AG04450 (cell line): Measurements from ENCODE around the gene MRPL16. TPM values are rescaled to one million over a fixed set of nuclear protein-coding genes. Genes with fewer than 3 reads are reported as not detected.

Experiments used
- CTCF ChIA-PET: fragments of 300-600, 350-600 bp; formaldehyde crosslinking; extraction: SDS; loops from one replicate; lab custom pipeline; 2022; ENCODE audit warnings: antibody characterized with exemption, inconsistent platforms; lab: Charles Lee
- POLR2A ChIA-PET: fragments of 350-600 bp; formaldehyde crosslinking; extraction: SDS; loops from one replicate; lab custom pipeline; 2021; ENCODE audit warnings: antibody characterized with exemption, inconsistent platforms; lab: Yijun Ruan, JAX
- DNase-seq: peaks from one replicate; pipeline ENCODE4 v3.0.0-alpha.2; 2011; ENCODE audit warnings: low read depth, low spot score
- H3K27ac ChIP-seq: one replicate; pipeline ENCODE4 v1.5.1; 2012; ENCODE audit warnings: low read depth, low read length, control low read depth
- H3K27me3 ChIP-seq: one replicate; pipeline ENCODE4 v1.6.0; 2012; ENCODE audit warnings: low read length; ENCODE audit not compliant: control insufficient read depth, insufficient read depth
- H3K4me3 ChIP-seq: 2 replicates; pipeline ENCODE4 v1.5.1; 2011; ENCODE audit warnings: mild to moderate bottlenecking, low read depth, low read length, control low read depth
- H3K9me3 ChIP-seq: 2 replicates; pipeline ENCODE4 v1.5.1; 2012; ENCODE audit warnings: low read length; ENCODE audit not compliant: control insufficient read depth, insufficient read depth
- CTCF ChIP-seq: IDR thresholded peaks from 2 replicates; pipeline ENCODE4 v1.5.1; 2011; ENCODE audit warnings: low read depth, low read length, control low read depth, inconsistent platforms
- polyA plus RNA-seq: library from polyadenylated mRNA; depleted of rRNA; stranded (reverse); fragments of >200 nt; gene quantifications from 2 replicates; pipeline ENCODE4 v1.2.3, GENCODE V29; 2011

Gene MRPL16
- polyA plus RNA-seq, 1 experiment, result 72.3 TPM

GRCh38 chr11:59841514-59841913, 30.9 kb upstream of the MRPL16 start:
- CTCF ChIA-PET, result no interaction called here
- TF ChIP-seq CTCF, result no peak
- H3K9me3 ChIP-seq, result no peaks in the 10 kb centered on the region
- POLR2A ChIA-PET, result no interaction called here
- H3K4me3 ChIP-seq, result no peak overlapping the region
- H3K27ac ChIP-seq, result no peak overlapping the region
- DNase-seq, result no peak
- no peaks in the 10 kb centered on the region for H3K27me3 ChIP-seq

GRCh38 chr11:59839615-59840014, 29.0 kb upstream of the MRPL16 start:
- ChIA-PET POLR2A (no interaction called here), CTCF (no interaction called here)
- no peak for TF ChIP-seq CTCF
- Histone ChIP-seq H3K9me3 (no peaks in the 10 kb centered on the region), H3K4me3 (no peak overlapping the region), H3K27ac (no peak overlapping the region), H3K27me3 (no peaks in the 10 kb centered on the region)
- no peak for DNase-seq

- Histone ChIP-seq H3K27me3 (no peaks in the 10 kb centered on the region), H3K27ac (no peak overlapping the region), H3K9me3 (no peaks in the 10 kb centered on the region), H3K4me3 (no peak overlapping the region)
- ChIA-PET POLR2A (no interaction called here), CTCF (no interaction called here)
- TF ChIP-seq CTCF, result no peak
- no peak for DNase-seq
Observed at GRCh38 chr11:59833602-59834001, 23.0 kb upstream of the MRPL16 start.

GRCh38 chr11:59829358-59829757, 18.8 kb upstream of the MRPL16 start:
- no peaks in the 10 kb centered on the region for H3K9me3 ChIP-seq
- no peak for DNase-seq
- no peak for TF ChIP-seq CTCF
- no peaks in the 10 kb centered on the region for H3K27me3 ChIP-seq
- no peak overlapping the region for H3K4me3 ChIP-seq
- no peak overlapping the region for H3K27ac ChIP-seq
- CTCF ChIA-PET, result interaction anchor here (0.7 kb wide), 1 partner anchor 72 kb away, joined by 5 read pairs; no protein-coding TSS in a partner anchor
- POLR2A ChIA-PET, result no interaction called here

GRCh38 chr11:59822989-59823566, 12.5 kb upstream of the MRPL16 start:
- ChIA-PET POLR2A (no interaction called here), CTCF (interaction anchor here (0.7 to 1.3 kb wide), 5 partner anchors 9 to 940 kb away, joined by 3 to 13 read pairs (median 3); no protein-coding TSS in a partner anchor)
- Histone ChIP-seq H3K9me3 (no peaks in the 10 kb centered on the region), H3K27me3 (peaks cover 2% of the 10 kb centered on the region), H3K4me3 (no peak overlapping the region), H3K27ac (no peak overlapping the region)
- peak; percentile 57 for TF ChIP-seq CTCF
- peak; percentile 13 for DNase-seq
